DOHH2 (cell line): ENCODE data around the gene LHFPL6.
"Not testable (repeated sequence)": the region's sequence is repeated elsewhere in the genome, so short reads cannot be mapped to it uniquely, and the experiment has no call there.

Experiments
- H3F3A ChIP-seq: fragments of 200-600 bp; sonication (generic), shearing (Covaris generic); 2 replicates; pipeline ENCODE4 v1.6.0; 2016; ENCODE audit warnings: antibody characterized with exemption, mild to moderate bottlenecking; ENCODE audit not compliant: control insufficient read depth, insufficient read depth
- H3K27ac ChIP-seq: fragments of 200-600 bp; sonication (generic); 2 replicates; pipeline ENCODE4 v1.5.1; 2014; ENCODE audit warnings: low read depth, mild to moderate bottlenecking, low read length, moderate library complexity
- H3K27me3 ChIP-seq: fragments of 200-600 bp; sonication (generic); 2 replicates; pipeline ENCODE4 v1.6.1; 2014; ENCODE audit warnings: mild to moderate bottlenecking, low read length, mixed read lengths; ENCODE audit not compliant: control insufficient read depth
- H3K36me3 ChIP-seq: fragments of 200-600 bp; sonication (generic); 2 replicates; pipeline ENCODE4 v1.6.1; 2014; ENCODE audit warnings: mild to moderate bottlenecking, low read length, moderate library complexity, mixed read lengths; ENCODE audit not compliant: control insufficient read depth
- H3K4me1 ChIP-seq: fragments of 200-600 bp; sonication (generic); 2 replicates; pipeline ENCODE4 v1.6.1; 2014; ENCODE audit warnings: mild to moderate bottlenecking, low read length, mixed read lengths; ENCODE audit not compliant: control insufficient read depth
- H3K4me2 ChIP-seq: fragments of 200-600 bp; sonication (generic); 2 replicates; pipeline ENCODE4 v1.6.0; 2014; ENCODE audit warnings: mild to moderate bottlenecking, low read length, moderate library complexity
- H3K4me3 ChIP-seq: fragments of 200-600 bp; sonication (generic); 2 replicates; pipeline ENCODE4 v1.5.1; 2014; ENCODE audit warnings: mild to moderate bottlenecking, low read length, mixed read lengths
- H3K79me2 ChIP-seq: fragments of 200-600 bp; sonication (generic); 2 replicates; pipeline ENCODE4 v1.6.1; 2014; ENCODE audit warnings: mild to moderate bottlenecking, low read length, mixed read lengths; ENCODE audit not compliant: control insufficient read depth
- H3K9me2 ChIP-seq: fragments of 200-600 bp; sonication (generic); replicated peaks from 2 replicates; pipeline ENCODE4 v1.6.1; 2014; ENCODE audit warnings: mild to moderate bottlenecking, low read length, mixed read lengths; ENCODE audit not compliant: control insufficient read depth
- H3K9me3 ChIP-seq: fragments of 200-600 bp; sonication (generic); 2 replicates; pipeline ENCODE4 v1.6.1; 2014; ENCODE audit warnings: antibody characterized with exemption, low read length, mixed read lengths; ENCODE audit not compliant: control insufficient read depth, insufficient read depth
- H4K20me1 ChIP-seq: fragments of 200-600 bp; sonication (generic); 2 replicates; pipeline ENCODE4 v1.6.0; 2014; ENCODE audit warnings: low read depth, mild to moderate bottlenecking, antibody characterized with exemption, low read length, moderate library complexity; ENCODE audit not compliant: control insufficient read depth, insufficient read depth
- CTCF ChIP-seq: fragments of 200-600 bp; sonication (generic); IDR thresholded peaks from one replicate; pipeline ENCODE4 v1.5.1; 2014; ENCODE audit warnings: antibody characterized with exemption, mild to moderate bottlenecking, low read depth, low read length; ENCODE audit not compliant: poor library complexity, severe bottlenecking
- EZH2phosphoT487 ChIP-seq: fragments of 200-600 bp; sonication (generic); IDR thresholded peaks from 2 replicates; pipeline ENCODE4 v1.6.1; 2017; ENCODE audit warnings: borderline replicate concordance, mild to moderate bottlenecking, antibody characterized with exemption, low read length, moderate library complexity, mixed read lengths

Gene LHFPL6

DNA sequence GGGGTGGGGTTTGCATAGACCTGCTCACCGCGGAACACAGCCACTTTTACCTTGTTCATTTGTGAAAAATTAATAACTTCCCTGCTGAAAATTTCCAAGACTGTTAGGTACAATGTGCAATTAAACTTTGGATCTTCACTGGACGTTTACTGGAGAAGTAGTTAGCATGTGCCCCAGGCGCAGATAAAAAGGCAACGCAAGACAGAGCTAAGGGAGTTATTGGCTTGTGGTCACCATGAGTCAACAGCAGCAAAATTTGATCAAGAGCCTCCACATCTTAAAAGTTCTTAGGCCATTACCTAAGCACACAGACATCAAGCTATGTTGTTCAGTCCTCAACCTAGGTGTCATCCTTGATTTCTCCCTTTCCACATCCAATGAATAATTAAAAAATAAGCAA lies 257.0 kb downstream of the LHFPL6 start:
- TF ChIP-seq CTCF = no peak
- TF ChIP-seq EZH2phosphoT487 = no peak
- Histone ChIP-seq H3F3A (no peaks in the 10 kb centered on the region), H3K4me3 (no peak overlapping the region), H3K9me2 (no peaks in the 10 kb centered on the region; the same call in 1 of the 2 replicates), H3K79me2 (no peaks in the 10 kb centered on the region), H3K36me3 (peaks cover 14% of the 10 kb centered on the region; the same call in 1 of the 2 replicates), H3K27me3 (no peaks in the 10 kb centered on the region), H3K27ac (no peak overlapping the region), H3K9me3 (no peaks in the 10 kb centered on the region), H3K4me1 (no peaks in the 10 kb centered on the region), H3K4me2 (no peak overlapping the region), H4K20me1 (no peaks in the 10 kb centered on the region)

DNA sequence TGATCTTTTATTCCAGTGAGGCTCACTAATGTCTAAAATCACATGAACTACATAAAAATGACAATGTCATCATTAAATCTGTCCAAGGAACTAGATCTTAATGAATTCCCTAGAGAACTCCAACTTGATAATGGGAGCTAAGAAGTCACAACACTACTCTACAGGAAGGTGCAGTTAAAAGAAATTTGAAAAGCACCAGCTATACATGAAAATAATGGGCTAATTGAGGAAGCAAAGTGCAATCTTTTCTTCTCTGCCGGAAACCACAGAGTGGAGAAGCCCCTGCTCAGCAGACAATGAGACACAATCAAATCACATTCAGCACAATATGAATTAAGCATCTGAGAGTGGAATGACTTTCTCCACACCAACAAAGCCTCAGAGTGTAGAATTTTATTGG lies 261.7 kb downstream of the LHFPL6 start:
- Histone ChIP-seq H3K4me2 (no peak overlapping the region), H3F3A (no peaks in the 10 kb centered on the region), H3K4me3 (no peak overlapping the region)

DNA sequence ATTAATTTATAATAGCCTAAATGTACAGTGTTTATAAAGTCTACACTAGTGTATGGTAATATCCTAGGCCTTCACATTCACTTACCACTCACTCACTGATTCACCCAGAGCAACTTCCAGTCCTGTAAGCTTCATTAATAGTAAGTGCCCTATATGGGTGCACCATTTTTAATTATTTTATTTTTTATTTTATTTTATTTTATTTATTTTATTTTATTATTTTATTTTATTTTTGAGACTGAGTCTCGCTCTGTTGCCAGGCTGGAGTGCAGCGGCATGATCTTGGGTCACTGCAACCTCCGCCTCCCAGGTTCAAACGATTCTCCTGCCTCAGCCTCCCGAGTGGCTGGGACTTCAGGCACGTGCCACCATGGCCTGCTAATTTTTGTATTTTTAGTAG lies 264.9 kb downstream of the LHFPL6 start:
- H3K4me1 ChIP-seq, H3K27ac ChIP-seq, H3K4me3 ChIP-seq, H3K4me2 ChIP-seq, H3K27me3 ChIP-seq, H3K79me2 ChIP-seq, H3K9me3 ChIP-seq, H4K20me1 ChIP-seq, H3F3A ChIP-seq, H3K9me2 ChIP-seq, H3K36me3 ChIP-seq: not testable (repeated sequence)

More for the DNA sequence above, 261.7 kb downstream of the LHFPL6 start:
- no peaks in the 10 kb centered on the region for H3K27me3 ChIP-seq
- no peaks in the 10 kb centered on the region for H3K9me3 ChIP-seq
- no peaks in the 10 kb centered on the region for H3K79me2 ChIP-seq
- no peak overlapping the region for H3K27ac ChIP-seq
- H3K36me3 ChIP-seq = peaks cover 14% of the 10 kb centered on the region; the same call in 1 of the 2 replicates
- H3K9me2 ChIP-seq = no peaks in the 10 kb centered on the region; the same call in 1 of the 2 replicates
- H4K20me1 ChIP-seq = no peaks in the 10 kb centered on the region
- no peaks in the 10 kb centered on the region for H3K4me1 ChIP-seq
- TF ChIP-seq CTCF (no peak), EZH2phosphoT487 (no peak)

DNA sequence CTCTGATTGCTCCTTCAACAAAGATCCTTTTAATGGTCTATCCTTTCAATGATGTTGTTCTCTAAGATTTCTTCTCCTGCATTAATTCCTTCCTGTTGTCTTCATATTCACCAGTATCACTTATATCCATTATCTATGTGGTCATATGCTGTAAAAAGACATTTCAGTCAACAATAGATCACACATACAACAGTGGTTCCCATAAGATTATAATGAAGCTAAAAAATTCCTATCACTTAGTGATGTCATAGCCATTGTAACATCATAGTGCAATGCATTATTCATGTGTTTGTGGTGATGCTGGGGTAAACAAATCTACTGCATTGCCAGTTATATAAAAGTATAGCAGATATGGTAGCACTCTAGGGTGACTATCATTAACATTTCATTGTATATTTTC lies 266.1 kb downstream of the LHFPL6 start:
- no peak overlapping the region for H3K4me2 ChIP-seq
- no peaks in the 10 kb centered on the region for H4K20me1 ChIP-seq
- H3K79me2 ChIP-seq = no peaks in the 10 kb centered on the region
- no peaks in the 10 kb centered on the region for H3F3A ChIP-seq
- no peaks in the 10 kb centered on the region for H3K9me3 ChIP-seq
- TF ChIP-seq EZH2phosphoT487 (no peak), CTCF (no peak)
- H3K27ac ChIP-seq = no peak overlapping the region
- H3K4me1 ChIP-seq = no peaks in the 10 kb centered on the region
- H3K4me3 ChIP-seq = no peak overlapping the region
- no peaks in the 10 kb centered on the region for H3K27me3 ChIP-seq
- peaks cover 6% of the 10 kb centered on the region; the same call in 1 of the 2 replicates for H3K36me3 ChIP-seq
- no peaks in the 10 kb centered on the region for H3K9me2 ChIP-seq
